NCI-H510A (cell line): ENCODE results near the gene DDX51.

Source experiments
- DNase-seq: peaks from one replicate; lab custom pipeline; 2025; lab: John Stamatoyannopoulos, UW

The DDX51 gene

GRCh38 chr12:132166093-132166492 is 22.0 kb upstream of the DDX51 start:
- no peak for DNase-seq

- DNase-seq: no peak
Measured at GRCh38 chr12:132165584-132165983, 21.5 kb upstream of the DDX51 start.

- no peak for DNase-seq
Measured at GRCh38 chr12:132164426-132164825, 20.3 kb upstream of the DDX51 start.

GRCh38 chr12:132163911-132164288 is 19.8 kb upstream of the DDX51 start:
- DNase-seq: no peak

GRCh38 chr12:132163041-132163910 is 19.2 kb upstream of the DDX51 start:
- no peak for DNase-seq

- no peak for DNase-seq
Measured at GRCh38 chr12:132162508-132163031, 18.5 kb upstream of the DDX51 start.

- no peak for DNase-seq
Measured at GRCh38 chr12:132161796-132162507, 17.8 kb upstream of the DDX51 start.

- DNase-seq: no peak
Measured at GRCh38 chr12:132161036-132161781, 17.1 kb upstream of the DDX51 start.

- no peak for DNase-seq
Measured at GRCh38 chr12:132160601-132161035, 16.5 kb upstream of the DDX51 start.

GRCh38 chr12:132160016-132160415 is 15.9 kb upstream of the DDX51 start:
- no peak for DNase-seq

GRCh38 chr12:132159555-132160003 is 15.5 kb upstream of the DDX51 start:
- DNase-seq: no peak

- no peak for DNase-seq
Measured at GRCh38 chr12:132158677-132159554, 14.8 kb upstream of the DDX51 start.

- no peak for DNase-seq
Measured at GRCh38 chr12:132157733-132158409, 13.8 kb upstream of the DDX51 start.

- no peak for DNase-seq
Measured at GRCh38 chr12:132156573-132157325, 12.6 kb upstream of the DDX51 start.

GRCh38 chr12:132155771-132156572 is 11.9 kb upstream of the DDX51 start:
- DNase-seq: no peak

GRCh38 chr12:132154941-132155770 is 11.0 kb upstream of the DDX51 start:
- DNase-seq: no peak

- DNase-seq: no peak
Measured at GRCh38 chr12:132154341-132154761, 10.2 kb upstream of the DDX51 start.
